A673 (cell line): ENCODE data around the gene PTK7. TPM values are rescaled to one million over a fixed set of nuclear protein-coding genes. Genes with fewer than 3 reads are reported as not detected.

ENCODE experiments used
- BruUV-seq: library from RNA; stranded (reverse); fragments of 400-500 nt; replicated peaks from 2 replicates; lab custom pipeline; 2021; lab: Mats Ljungman, UMichigan
- CTCF ChIA-PET: fragments of 300-600 bp; sonication (Branson Sonifier 250); formaldehyde crosslinking; loops from one replicate; lab custom pipeline; 2022; ENCODE audit warnings: antibody characterized with exemption; lab: Charles Lee
- POLR2A ChIA-PET: fragments of 300-600 bp; sonication (Branson Sonifier 250); formaldehyde crosslinking; loops from one replicate; lab custom pipeline; 2022; ENCODE audit warnings: antibody characterized with exemption; ENCODE audit not compliant: low non-redundant PET; lab: Charles Lee
- DNase-seq: peaks from one replicate; pipeline ENCODE4 v3.0.0-alpha.2; 2015; ENCODE audit warnings: low spot score
- H3K27ac ChIP-seq: fragments of 200-600 bp; sonication (generic); 2 replicates; pipeline ENCODE4 v1.5.1; 2016; ENCODE audit warnings: mixed run types, low read depth, mild to moderate bottlenecking, mixed read lengths, antibody characterized with exemption, low read length; ENCODE audit not compliant: poor library complexity, severe bottlenecking
- H3K27me3 ChIP-seq: fragments of 200-600 bp; sonication (generic); replicated peaks from 2 replicates; pipeline ENCODE4 v1.6.1; 2017; ENCODE audit warnings: mixed run types, low read depth, mild to moderate bottlenecking, mixed read lengths, antibody characterized with exemption, low read length; ENCODE audit not compliant: insufficient read depth, poor library complexity
- H3K36me3 ChIP-seq: fragments of 200-600 bp; sonication (generic); 2 replicates; pipeline ENCODE4 v1.6.1; 2016; ENCODE audit warnings: mixed run types, mild to moderate bottlenecking, mixed read lengths, antibody characterized with exemption, low read length; ENCODE audit not compliant: insufficient read depth, poor library complexity, severe bottlenecking
- H3K4me1 ChIP-seq: fragments of 200-600 bp; sonication (generic); 2 replicates; pipeline ENCODE4 v1.6.1; 2017; ENCODE audit warnings: mixed run types, mild to moderate bottlenecking, mixed read lengths, antibody characterized with exemption, low read length; ENCODE audit not compliant: insufficient read depth, poor library complexity, severe bottlenecking
- H3K4me3 ChIP-seq: fragments of 200-600 bp; sonication (generic); 2 replicates; pipeline ENCODE4 v1.5.1; 2016; ENCODE audit warnings: low read depth, mixed run types, mild to moderate bottlenecking, mixed read lengths, low read length; ENCODE audit not compliant: poor library complexity, severe bottlenecking
- H3K9me3 ChIP-seq: fragments of 200-600 bp; sonication (generic); 2 replicates; pipeline ENCODE4 v1.6.1; 2016; ENCODE audit warnings: mixed run types, low read depth, mild to moderate bottlenecking, mixed read lengths, antibody characterized with exemption, low read length; ENCODE audit not compliant: poor library complexity, severe bottlenecking
- CTCF ChIP-seq: fragments of 300-800, 200-600 bp; sonication (generic); conservative IDR thresholded peaks from 2 replicates; pipeline ENCODE4 v1.5.1; 2017; ENCODE audit warnings: low read depth, mild to moderate bottlenecking, antibody characterized with exemption, low read length, moderate library complexity, mixed read lengths
- EZH2 ChIP-seq: fragments of 200-600 bp; sonication (generic); IDR thresholded peaks from 2 replicates; pipeline ENCODE4 v1.6.1; 2017; ENCODE audit warnings: borderline replicate concordance, low read depth, mild to moderate bottlenecking, mixed read lengths, antibody characterized with exemption, low read length; ENCODE audit not compliant: poor library complexity, severe bottlenecking
- intact Hi-C: fragments of 100-400 bp; cut with micrococcal nuclease; formaldehyde crosslinking; loops from one replicate; pipeline ENCODE4 v1.10.0; 2022; ENCODE audit not compliant: unreplicated experiment
- total RNA-seq: library from RNA; stranded (reverse); gene quantifications from 2 replicates; pipeline ENCODE4 v1.2.3, GENCODE V29; 2021

The PTK7 gene
- total RNA-seq, 1 experiment from 2014 or later = 84.5 TPM

- TF ChIP-seq EZH2 (no peak), CTCF (no peak)
- ChIA-PET CTCF (interaction anchor here (1.2 kb wide), 1 partner anchor 27 kb away, joined by 3 read pairs; no protein-coding TSS in a partner anchor), POLR2A (interaction anchor here (0.5 to 0.9 kb wide), 3 partner anchors 9 to 241 kb away, joined by 3 to 4 read pairs (median 3); no protein-coding TSS in a partner anchor)
- DNase-seq = no peak
- BruUV-seq = no TSS peak
- no peaks in the 10 kb centered on the region for H3K9me3 ChIP-seq
- peaks cover 9% of the 10 kb centered on the region for H3K36me3 ChIP-seq
- H3K27ac ChIP-seq = peak overlapping the region; percentile 94
- no peaks in the 10 kb centered on the region for H3K27me3 ChIP-seq
- peak overlapping the region; percentile 88 for H3K4me3 ChIP-seq
- intact Hi-C loops = loop anchor here (5.0 kb wide), 1 partner anchor 197 kb away; the partner anchor contains the start of gene ZNF318
- peaks cover 27% of the 10 kb centered on the region for H3K4me1 ChIP-seq
Observed at GRCh38 chr6:43170417-43170930, 94.4 kb downstream of the PTK7 start.

GRCh38 chr6:43170931-43171706 is 95.0 kb downstream of the PTK7 start, which contains the start of gene SRF:
TSS of gene SRF (plus strand) at chr6:43171269. CDS start at chr6:43171657, 388 bp downstream.
- DNase-seq = peak; percentile 100
- peaks cover 27% of the 10 kb centered on the region for H3K4me1 ChIP-seq
- BruUV-seq = no TSS peak
- no peaks in the 10 kb centered on the region for H3K27me3 ChIP-seq
- peak within 1 kb of the TSS; percentile 94 for H3K27ac ChIP-seq
- H3K4me3 ChIP-seq = peak within 1 kb of the TSS; percentile 88
- intact Hi-C loops = loop anchor here (5.0 kb wide), 1 partner anchor 196 kb away; the partner anchor contains the start of gene ZNF318
- POLR2A ChIA-PET = interaction anchor here (0.7 kb wide), 1 partner anchor 187 kb away, joined by 3 read pairs; no protein-coding TSS in a partner anchor
- peaks cover 15% of the 10 kb centered on the region for H3K36me3 ChIP-seq
- no peaks in the 10 kb centered on the region for H3K9me3 ChIP-seq
- TF ChIP-seq EZH2 (no peak), CTCF (no peak; the same call in 1 of the 2 replicates)
- CTCF ChIA-PET = interaction anchor here (1.2 kb wide), 1 partner anchor 27 kb away, joined by 3 read pairs; no protein-coding TSS in a partner anchor

- Histone ChIP-seq H3K9me3 (no peaks in the 10 kb centered on the region), H3K4me1 (peaks cover 27% of the 10 kb centered on the region), H3K27ac (peak overlapping the region; percentile 94), H3K36me3 (peaks cover 21% of the 10 kb centered on the region), H3K27me3 (no peaks in the 10 kb centered on the region), H3K4me3 (peak overlapping the region; percentile 88)
- ChIA-PET CTCF (interaction anchor here (0.6 kb wide), 1 partner anchor 334 kb away, joined by 3 read pairs; no protein-coding TSS in a partner anchor), POLR2A (interaction anchor here (0.7 kb wide), 1 partner anchor 188 kb away, joined by 3 read pairs; no protein-coding TSS in a partner anchor)
- TF ChIP-seq CTCF = no peak
- no peak for TF ChIP-seq EZH2
- no TSS peak for BruUV-seq
- no peak for DNase-seq
- intact Hi-C loops = loop anchor here (5.0 kb wide), 1 partner anchor 196 kb away; the partner anchor contains the start of gene ZNF318
Observed at GRCh38 chr6:43171707-43172103, 95.6 kb downstream of the PTK7 start.
